GM19463 (cell line): ENCODE measurements around the gene ESR1.

ENCODE experiments used
- ATAC-seq: cut with Tn5 transposase; IDR thresholded peaks from one replicate; pipeline ENCODE4 v1.9.1; 2021; ENCODE audit warnings: mild to moderate bottlenecking, moderate library complexity; ENCODE audit not compliant: unreplicated experiment

Gene ESR1

DNA sequence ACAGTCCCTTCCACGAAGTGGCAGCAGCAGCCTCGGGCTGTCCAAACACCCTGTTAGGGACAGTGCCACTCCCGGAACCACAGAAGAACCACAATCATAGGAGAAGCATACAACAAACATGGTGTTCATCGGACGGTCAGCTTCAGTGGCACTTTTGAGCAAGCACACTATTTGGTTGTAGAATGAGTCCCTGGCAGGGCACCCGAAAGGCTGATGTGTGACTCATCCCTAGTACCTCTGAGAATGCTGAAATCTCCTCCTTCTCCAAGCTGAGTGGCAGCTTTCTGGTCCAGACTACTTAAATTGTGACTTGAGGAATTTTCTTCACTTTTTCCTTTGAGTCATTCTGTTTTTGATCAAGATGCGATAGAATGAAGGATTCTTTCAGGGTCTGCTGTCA, 282.5 kb downstream of the ESR1 start:
- no peak for ATAC-seq

- ATAC-seq: no peak
Measured at GRCh38 chr6:152091201-152091600, 283.7 kb downstream of the ESR1 start.

DNA sequence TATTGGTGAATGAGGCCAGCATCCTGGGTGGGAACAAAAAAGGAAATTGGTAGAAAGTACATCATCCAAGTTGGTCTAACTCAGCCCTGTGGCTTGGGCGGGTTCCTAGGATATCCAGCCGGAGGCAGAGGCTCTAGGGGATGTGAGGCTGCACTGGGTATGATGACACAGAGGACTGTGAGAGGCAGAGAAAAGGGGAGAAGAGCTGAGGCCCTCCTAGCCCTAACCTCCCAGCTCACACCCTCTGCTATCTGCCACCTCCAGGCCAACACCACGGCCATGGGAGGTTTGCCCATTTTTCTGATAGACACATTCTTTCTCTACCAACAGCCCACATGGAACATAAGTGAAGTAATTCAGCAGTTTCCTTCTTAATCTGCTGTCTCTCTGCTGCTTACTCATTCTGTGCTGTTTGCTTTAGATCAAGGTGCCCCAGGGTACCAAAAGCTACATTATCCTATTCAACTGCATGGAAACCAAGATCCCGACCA, 284.4 kb downstream of the ESR1 start:
- no peak for ATAC-seq

GRCh38 chr6:152093711-152094110, 286.2 kb downstream of the ESR1 start:
- ATAC-seq: no peak

GRCh38 chr6:152094276-152094675, 286.8 kb downstream of the ESR1 start:
- ATAC-seq: no peak

- no peak for ATAC-seq
Measured at GRCh38 chr6:152094992-152095592, 287.6 kb downstream of the ESR1 start.

- no peak for ATAC-seq
Measured at GRCh38 chr6:152096863-152097496, 289.5 kb downstream of the ESR1 start.

GRCh38 chr6:152098683-152099082, 291.2 kb downstream of the ESR1 start:
- ATAC-seq: no peak

- ATAC-seq: no peak
Measured at GRCh38 chr6:152099446-152100182, 292.1 kb downstream of the ESR1 start.

DNA sequence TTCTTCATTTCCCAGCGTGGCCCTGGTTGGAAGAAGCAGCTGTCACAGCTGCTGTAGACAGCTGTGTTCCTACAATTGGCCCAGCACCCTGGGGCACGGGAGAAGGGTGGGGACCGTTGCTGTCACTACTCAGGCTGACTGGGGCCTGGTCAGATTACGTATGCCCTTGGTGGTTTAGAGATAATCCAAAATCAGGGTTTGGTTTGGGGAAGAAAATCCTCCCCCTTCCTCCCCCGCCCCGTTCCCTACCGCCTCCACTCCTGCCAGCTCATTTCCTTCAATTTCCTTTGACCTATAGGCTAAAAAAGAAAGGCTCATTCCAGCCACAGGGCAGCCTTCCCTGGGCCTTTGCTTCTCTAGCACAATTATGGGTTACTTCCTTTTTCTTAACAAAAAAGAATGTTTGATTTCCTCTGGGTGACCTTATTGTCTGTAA, 292.7 kb downstream of the ESR1 start:
- ATAC-seq: no peak

- ATAC-seq: no peak
Measured at GRCh38 chr6:152107973-152108372, 300.5 kb downstream of the ESR1 start.

DNA sequence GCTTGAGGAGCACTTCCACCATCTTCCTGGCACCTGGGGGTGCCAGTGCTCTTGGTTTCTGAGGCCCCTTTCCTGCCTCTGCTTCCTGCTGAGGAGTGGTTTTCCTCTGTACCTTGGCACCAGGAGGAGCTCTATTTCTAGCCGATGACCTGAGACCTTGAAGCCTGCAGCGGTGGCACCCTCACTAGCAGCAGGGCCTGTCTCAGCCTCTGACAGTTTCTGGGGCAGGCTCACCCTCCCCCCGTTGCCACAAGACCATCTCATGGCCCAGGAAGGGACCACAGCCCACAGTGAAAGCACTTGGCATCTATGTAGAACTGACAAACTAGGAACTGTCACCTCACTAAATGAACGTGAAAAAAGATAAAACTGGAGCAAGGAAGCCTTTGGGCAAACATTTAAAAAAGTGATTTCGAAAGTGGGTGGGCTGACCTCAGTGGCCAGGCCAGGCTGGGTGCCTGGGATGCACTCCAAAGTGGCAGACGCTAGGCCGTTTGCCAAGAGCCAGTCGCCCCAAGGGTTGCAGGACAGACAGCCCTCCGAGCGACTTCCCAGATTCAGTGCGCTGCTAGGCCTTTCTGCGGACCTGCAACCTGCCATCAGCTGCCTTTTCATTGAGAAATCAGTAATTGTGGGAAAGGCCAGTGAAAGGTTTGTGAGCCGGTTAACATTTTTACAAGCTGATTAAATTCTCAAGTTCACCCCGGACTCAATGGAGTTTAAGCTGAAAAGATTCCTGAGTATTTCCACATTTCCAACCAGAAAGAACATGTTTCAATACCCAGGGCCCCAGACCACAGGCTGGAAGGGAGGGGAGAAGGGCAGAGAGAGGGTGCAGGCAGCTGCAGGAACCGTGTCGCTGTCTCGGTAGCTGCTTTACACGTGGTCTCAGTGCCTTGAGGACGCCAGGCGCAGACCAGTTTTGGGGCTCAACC, 303.7 kb downstream of the ESR1 start:
- ATAC-seq: no peak

DNA sequence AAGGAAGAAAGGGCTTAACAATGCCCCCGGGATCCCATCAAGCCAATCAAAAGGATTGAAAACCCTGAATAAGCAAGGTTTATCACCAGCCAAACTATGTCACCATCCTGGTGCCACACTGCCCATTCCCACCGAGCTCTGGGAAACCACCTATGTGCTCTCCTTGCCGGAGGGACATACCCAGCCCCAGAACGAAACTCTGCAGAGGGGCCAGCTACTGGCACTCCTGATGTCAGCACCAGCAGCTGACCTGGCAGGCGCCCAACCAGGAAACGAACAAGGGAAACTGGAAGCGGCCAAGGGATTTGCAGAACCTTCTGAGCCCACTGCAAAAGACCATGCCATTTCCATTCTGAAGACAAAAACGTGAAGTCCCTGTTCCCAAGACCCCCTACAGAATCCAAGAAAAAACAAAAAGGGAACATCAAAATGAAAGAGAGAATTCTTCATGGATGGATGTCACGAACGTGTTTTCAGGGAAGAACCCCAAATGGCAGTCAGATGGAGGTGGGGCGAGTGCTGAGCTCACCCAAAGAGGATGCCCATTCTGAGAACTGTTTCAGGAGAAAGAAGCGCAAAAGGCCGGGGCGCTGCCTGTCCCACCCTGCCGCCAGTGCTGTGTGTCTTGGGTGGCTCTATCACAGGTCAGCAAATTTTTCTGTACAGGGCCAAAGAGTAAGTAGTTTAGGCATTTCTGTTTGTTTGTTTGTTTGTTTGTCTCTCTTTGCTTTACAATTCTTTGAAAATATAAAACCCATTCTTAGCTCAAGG, 305.2 kb downstream of the ESR1 start:
- ATAC-seq: no peak

DNA sequence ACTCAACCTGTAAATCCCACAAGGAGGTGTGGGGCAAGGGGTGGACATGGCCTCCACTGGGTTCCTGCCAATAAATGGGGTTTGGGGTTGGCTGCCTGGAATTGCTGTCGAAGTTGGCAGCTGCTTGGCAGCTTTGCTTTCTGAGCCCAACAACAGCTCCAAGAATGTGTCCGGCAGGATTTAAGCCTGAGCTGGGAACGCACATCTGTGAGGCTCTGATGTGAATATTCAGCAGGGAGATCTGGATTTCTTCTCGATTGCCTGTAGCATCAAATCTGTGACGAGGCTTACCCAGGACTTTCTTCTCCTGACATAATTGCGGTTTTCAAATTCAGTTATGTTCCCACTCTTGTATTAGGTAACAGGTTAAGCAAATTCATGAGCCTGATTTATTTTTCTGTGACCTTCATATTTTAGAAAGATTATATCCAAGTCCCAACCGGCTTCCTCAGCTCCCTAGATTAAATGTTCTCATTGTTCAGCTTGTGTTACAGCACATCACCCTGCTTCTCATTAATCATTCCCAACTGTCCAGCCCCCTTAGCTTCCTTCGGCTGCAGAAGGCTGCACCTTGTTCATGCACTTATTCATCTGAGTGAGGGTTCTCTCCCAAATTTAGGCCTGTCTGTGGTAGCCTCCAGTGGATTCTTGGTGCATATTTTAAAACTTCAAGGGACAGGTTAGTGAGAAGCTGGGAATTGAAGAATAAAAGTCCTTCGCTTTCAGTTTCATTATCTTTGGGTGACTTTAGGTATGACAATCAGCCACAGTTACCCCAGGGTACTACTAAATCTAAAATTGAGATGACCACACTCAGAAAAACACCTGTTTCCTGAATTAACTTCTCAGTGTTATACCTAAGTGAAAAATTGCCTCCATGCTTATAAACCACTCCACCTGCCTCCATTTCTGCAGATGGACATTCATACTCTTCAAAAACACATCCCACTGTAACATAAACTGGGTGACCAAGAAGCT, 310.0 kb downstream of the ESR1 start:
- peak; percentile 86 for ATAC-seq

DNA sequence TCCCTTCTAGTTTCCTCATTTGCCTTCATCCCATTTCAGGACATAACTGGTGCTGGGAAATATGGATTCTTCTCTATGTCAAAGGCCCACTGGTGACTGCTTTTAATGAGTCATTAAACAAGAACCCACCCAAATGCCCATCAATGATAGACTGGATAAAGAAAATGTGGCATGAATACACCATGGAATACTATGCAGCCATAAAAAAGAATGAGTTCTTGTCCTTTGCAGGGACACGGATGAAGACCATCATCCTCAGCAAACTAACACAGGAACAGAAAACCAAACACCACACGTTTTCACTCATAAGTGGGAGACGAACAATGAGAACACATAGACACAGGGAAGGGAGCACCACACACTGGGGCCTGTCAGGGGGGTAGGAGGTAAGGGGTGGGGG, 310.7 kb downstream of the ESR1 start:
- ATAC-seq: no peak

GRCh38 chr6:152118678-152119077, 311.2 kb downstream of the ESR1 start:
- ATAC-seq: no peak

GRCh38 chr6:152119831-152120230, 312.3 kb downstream of the ESR1 start:
- no peak for ATAC-seq

- no peak for ATAC-seq
Measured at GRCh38 chr6:152121910-152122309, 314.4 kb downstream of the ESR1 start.

DNA sequence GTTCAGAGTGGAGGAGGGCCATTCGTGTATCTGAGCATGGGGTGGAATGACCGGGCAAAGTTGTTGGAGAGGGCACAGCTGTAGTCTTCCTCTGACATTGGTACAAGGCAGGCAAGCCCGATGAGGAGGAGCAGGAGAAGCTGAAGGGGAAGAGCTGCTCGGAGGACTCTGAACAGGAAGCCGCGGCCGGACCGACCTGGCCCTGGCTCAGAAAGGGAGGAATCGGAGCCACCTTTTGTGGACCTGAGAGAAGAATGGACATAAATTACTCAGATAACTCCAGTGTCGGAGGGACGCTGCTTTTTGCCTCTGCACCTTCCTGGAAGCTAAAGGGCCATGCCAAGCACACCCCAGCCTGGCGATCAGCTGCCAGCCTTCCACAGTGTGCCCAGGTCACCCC, 315.0 kb downstream of the ESR1 start:
- no peak for ATAC-seq
